Ascending aorta (tissue), 2 donors: ENCODE data around the gene CNTN5. TPM values are rescaled to one million over a fixed set of nuclear protein-coding genes. Genes with fewer than 3 reads are reported as not detected.

Source experiments
- DNase-seq, 2 donors: peaks; one replicate each; pipeline ENCODE4 v3.0.0-alpha.2; 2019; ENCODE audit warnings: low spot score in 2 of 2
- H3K27ac ChIP-seq, 2 donors: fragments of 200-600 bp; sonication (generic); one replicate each; pipeline ENCODE4 v1.5.1; 2016 to 2017; ENCODE audit warnings: mild to moderate bottlenecking in 1 of 2
- H3K27me3 ChIP-seq: fragments of 200-600 bp; sonication (generic); one replicate; pipeline ENCODE4 v1.5.1; 2017
- H3K36me3 ChIP-seq, 2 donors: fragments of 200-600 bp; sonication (generic); one replicate each; pipeline ENCODE4 v1.5.1; 2016
- H3K4me1 ChIP-seq, 2 donors: fragments of 200-600 bp; sonication (generic); one replicate each; pipeline ENCODE4 v1.5.1; 2016 to 2017; ENCODE audit warnings: mild to moderate bottlenecking in 1 of 2
- H3K4me3 ChIP-seq, 2 donors: fragments of 200-600 bp; sonication (generic); one replicate each; pipeline ENCODE4 v1.5.1; 2016 to 2017; ENCODE audit warnings: mild to moderate bottlenecking in 1 of 2
- H3K9me3 ChIP-seq, 2 donors: fragments of 200-600 bp; sonication (generic); one replicate each; pipeline ENCODE4 v1.5.1; 2016
- CTCF ChIP-seq, 3 experiments: fragments of 200-600 bp in 2 of 3; fragments of 450-650 bp in 1 of 3; sonication (generic) in 2 of 3; IDR thresholded peaks; one replicate each; pipeline ENCODE4 v1.5.1; 2016 to 2019; ENCODE audit warnings: antibody characterized with exemption in 3 of 3, mild to moderate bottlenecking in 1 of 3, moderate library complexity in 1 of 3
- intact Hi-C: fragments of 100-400 bp; cut with DNase I; formaldehyde crosslinking; loops from one replicate; pipeline ENCODE4 v1.15.1; 2023
- total RNA-seq: library from RNA; depleted of rRNA; stranded (reverse); fragments of >200 nt; gene quantifications from one replicate; pipeline ENCODE4 v1.1.0, GENCODE V29; 2016

CNTN5 gene
- total RNA-seq, 1 donor from 2014 or later: 3.6 TPM

GRCh38 chr11:100174881-100175280, 1154.1 kb downstream of the CNTN5 start:
- no peak overlapping the region for H3K4me3 ChIP-seq
- intact Hi-C loops: no loop called here

GRCh38 chr11:100176456-100176855, 1155.7 kb downstream of the CNTN5 start:
- Histone ChIP-seq H3K4me3 (no peak overlapping the region), H3K27me3 (no peaks in the 10 kb centered on the region), H3K27ac (no peak overlapping the region), H3K9me3 (no peaks in the 10 kb centered on the region), H3K36me3 (no peaks in the 10 kb centered on the region), H3K4me1 (no peaks in the 10 kb centered on the region)
- TF ChIP-seq CTCF (IDR thresholded peaks at IDR 0.05): no peak
- intact Hi-C loops: no loop called here
- no peak for DNase-seq

More at GRCh38 chr11:100174881-100175280, 1154.1 kb downstream of the CNTN5 start:
- no peak for DNase-seq
- no peaks in the 10 kb centered on the region for H3K36me3 ChIP-seq
- H3K27ac ChIP-seq: no peak overlapping the region
- no peaks in the 10 kb centered on the region for H3K4me1 ChIP-seq
- no peaks in the 10 kb centered on the region for H3K27me3 ChIP-seq
- TF ChIP-seq CTCF (IDR thresholded peaks at IDR 0.05): no peak
- no peaks in the 10 kb centered on the region for H3K9me3 ChIP-seq

GRCh38 chr11:100177651-100178050, 1156.9 kb downstream of the CNTN5 start:
- no peaks in the 10 kb centered on the region for H3K27me3 ChIP-seq
- no peaks in the 10 kb centered on the region for H3K36me3 ChIP-seq
- H3K4me1 ChIP-seq: no peaks in the 10 kb centered on the region
- no peaks in the 10 kb centered on the region for H3K9me3 ChIP-seq
- H3K4me3 ChIP-seq: no peak overlapping the region
- intact Hi-C loops: no loop called here
- DNase-seq: no peak
- H3K27ac ChIP-seq: no peak overlapping the region
- TF ChIP-seq CTCF (IDR thresholded peaks at IDR 0.05): no peak

- Histone ChIP-seq H3K4me1 (no peaks in the 10 kb centered on the region), H3K27ac (no peak overlapping the region), H3K27me3 (no peaks in the 10 kb centered on the region), H3K9me3 (no peaks in the 10 kb centered on the region), H3K36me3 (no peaks in the 10 kb centered on the region), H3K4me3 (no peak overlapping the region)
- TF ChIP-seq CTCF (IDR thresholded peaks at IDR 0.05): no peak
- DNase-seq: no peak
- intact Hi-C loops: no loop called here
Observed at GRCh38 chr11:100182350-100182749, 1161.6 kb downstream of the CNTN5 start.

GRCh38 chr11:100182927-100183326, 1162.2 kb downstream of the CNTN5 start:
- no peak overlapping the region for H3K4me3 ChIP-seq
- H3K9me3 ChIP-seq: no peaks in the 10 kb centered on the region
- no peak for TF ChIP-seq CTCF (IDR thresholded peaks at IDR 0.05)
- H3K27ac ChIP-seq: no peak overlapping the region
- no peaks in the 10 kb centered on the region for H3K27me3 ChIP-seq
- no peaks in the 10 kb centered on the region for H3K36me3 ChIP-seq
- intact Hi-C loops: no loop called here
- H3K4me1 ChIP-seq: no peaks in the 10 kb centered on the region
- DNase-seq: no peak

- DNase-seq: no peak
- no peaks in the 10 kb centered on the region for H3K4me1 ChIP-seq
- no peaks in the 10 kb centered on the region for H3K9me3 ChIP-seq
- intact Hi-C loops: no loop called here
- H3K4me3 ChIP-seq: no peak overlapping the region
- H3K36me3 ChIP-seq: no peaks in the 10 kb centered on the region
- no peak overlapping the region for H3K27ac ChIP-seq
- H3K27me3 ChIP-seq: no peaks in the 10 kb centered on the region
- no peak for TF ChIP-seq CTCF (IDR thresholded peaks at IDR 0.05)
Observed at GRCh38 chr11:100185588-100185987, 1164.8 kb downstream of the CNTN5 start.
